Activated CD8-positive, alpha-beta memory T cell treated with anti-CD3 and anti-CD28 coated beads for 4 hours (primary cell): ENCODE data around the gene SHB.

ENCODE experiments used
- DNase-seq, 2 donors: peaks; one replicate each; pipeline ENCODE4 v3.0.0-alpha.2; 2020; ENCODE audit warnings: low read depth in 2 of 2

The SHB gene

GRCh38 chr9:38042626-38043357 lies 26.2 kb downstream of the SHB start:
- no peak for DNase-seq

GRCh38 chr9:38041564-38042243 lies 27.3 kb downstream of the SHB start:
- DNase-seq, result no peak

- DNase-seq, result no peak
These were observed 28.9 kb downstream of the SHB start for GRCh38 chr9:38039907-38040682.

GRCh38 chr9:38039090-38039906 lies 29.7 kb downstream of the SHB start:
- no peak for DNase-seq

- DNase-seq, result no peak
These were observed 30.5 kb downstream of the SHB start for GRCh38 chr9:38038307-38039089.

GRCh38 chr9:38037981-38038306 lies 31.1 kb downstream of the SHB start:
- no peak for DNase-seq

GRCh38 chr9:38036359-38037084 lies 32.5 kb downstream of the SHB start:
- no peak for DNase-seq

- no peak for DNase-seq
These were observed 33.2 kb downstream of the SHB start for GRCh38 chr9:38035873-38036272.

- no peak for DNase-seq
These were observed 35.1 kb downstream of the SHB start for GRCh38 chr9:38033941-38034340.

GRCh38 chr9:38032266-38033110 lies 36.5 kb downstream of the SHB start:
- DNase-seq, result no peak

GRCh38 chr9:38031594-38031993 lies 37.4 kb downstream of the SHB start:
- DNase-seq, result no peak

- DNase-seq, result no peak
These were observed 38.4 kb downstream of the SHB start for GRCh38 chr9:38030658-38031057.

- no peak for DNase-seq
These were observed 39.0 kb downstream of the SHB start for GRCh38 chr9:38029915-38030638.

GRCh38 chr9:38027714-38028113 lies 41.3 kb downstream of the SHB start:
- DNase-seq, result no peak

GRCh38 chr9:38026840-38027527 lies 42.0 kb downstream of the SHB start:
- DNase-seq, result no peak

- DNase-seq, result no peak
These were observed 42.8 kb downstream of the SHB start for GRCh38 chr9:38026021-38026809.

- no peak for DNase-seq
These were observed 43.9 kb downstream of the SHB start for GRCh38 chr9:38025166-38025565.
